Mesenchymal stem cell (in vitro differentiated cells and primary cell): ENCODE results near the gene SLC35C1.

Experiments
- DNase-seq: peaks from one replicate; pipeline ENCODE4 v3.0.0-alpha.2; 2013
- H2AFZ ChIP-seq: one replicate; pipeline ENCODE4 v1.6.1; 2013; ENCODE audit warnings: low read depth, mild to moderate bottlenecking, control low read depth, inconsistent platforms, low read length, moderate library complexity
- H2AK5ac ChIP-seq: 2 replicates; pipeline ENCODE4 v1.6.1; 2013; ENCODE audit warnings: low read length, moderate library complexity, mild to moderate bottlenecking, inconsistent platforms; ENCODE audit not compliant: severe bottlenecking
- H2BK120ac ChIP-seq: one replicate; pipeline ENCODE4 v1.6.1; 2013; ENCODE audit warnings: low read depth, mild to moderate bottlenecking, inconsistent platforms, low read length, moderate library complexity
- H2BK12ac ChIP-seq, 2 experiments: one replicate each; pipeline ENCODE4 v1.6.1; 2013; ENCODE audit warnings: inconsistent platforms in 2 of 2, low read length in 2 of 2, mild to moderate bottlenecking in 2 of 2, moderate library complexity in 2 of 2, control low read depth in 1 of 2
- H2BK15ac ChIP-seq: one replicate; pipeline ENCODE4 v1.6.1; 2013; ENCODE audit warnings: mild to moderate bottlenecking, low read depth, inconsistent platforms; ENCODE audit not compliant: poor library complexity, severe bottlenecking
- H2BK5ac ChIP-seq: 2 replicates; pipeline ENCODE4 v1.6.1; 2013; ENCODE audit warnings: low read depth, mild to moderate bottlenecking, low read length, control low read depth, inconsistent platforms; ENCODE audit not compliant: poor library complexity, severe bottlenecking
- H3K14ac ChIP-seq, 2 experiments: one replicate each; pipeline ENCODE4 v1.6.1; 2013; ENCODE audit warnings: inconsistent platforms in 2 of 2, low read length in 2 of 2, control low read depth in 1 of 2, mild to moderate bottlenecking in 1 of 2, moderate library complexity in 1 of 2
- H3K18ac ChIP-seq, 2 experiments: one replicate each; pipeline ENCODE4 v1.6.1; 2013; ENCODE audit warnings: inconsistent platforms in 2 of 2, low read length in 2 of 2, control low read depth in 1 of 2, low read depth in 1 of 2, mild to moderate bottlenecking in 1 of 2
- H3K23ac ChIP-seq, 2 experiments: one replicate each; pipeline ENCODE4 v1.6.1; 2013; ENCODE audit warnings: inconsistent platforms in 2 of 2, low read length in 2 of 2, mild to moderate bottlenecking in 2 of 2, moderate library complexity in 2 of 2, control low read depth in 1 of 2
- H3K27ac ChIP-seq: 2 replicates; pipeline ENCODE4 v1.5.1; 2013; ENCODE audit warnings: mild to moderate bottlenecking, moderate library complexity, low read length, control low read depth, inconsistent platforms; ENCODE audit not compliant: poor library complexity, severe bottlenecking
- H3K27me3 ChIP-seq, 2 experiments: 2 replicates each; pipeline versions ENCODE4 v1.6.1 to v1.7.0; 2013; ENCODE audit warnings: low read length in 2 of 2, mild to moderate bottlenecking in 2 of 2, moderate library complexity in 2 of 2, control low read depth in 1 of 2, inconsistent platforms in 1 of 2; ENCODE audit not compliant: control insufficient read depth in 1 of 2, insufficient read depth in 1 of 2
- H3K36me3 ChIP-seq, 2 experiments: 2 replicates each; pipeline versions ENCODE4 v1.6.1 to v1.7.0; 2013; ENCODE audit warnings: low read length in 2 of 2, control low read depth in 1 of 2, inconsistent platforms in 1 of 2, low read depth in 1 of 2, mild to moderate bottlenecking in 1 of 2; ENCODE audit not compliant: insufficient read depth in 2 of 2, control insufficient read depth in 1 of 2
- H3K4ac ChIP-seq, 2 experiments: one replicate each; pipeline ENCODE4 v1.6.1; 2013; ENCODE audit warnings: inconsistent platforms in 2 of 2, low read length in 2 of 2, mild to moderate bottlenecking in 2 of 2, moderate library complexity in 2 of 2, control low read depth in 1 of 2, low read depth in 1 of 2
- H3K4me1 ChIP-seq: 2 replicates; pipeline ENCODE4 v1.6.1; 2013; ENCODE audit warnings: low read depth, low read length, control low read depth; ENCODE audit not compliant: control insufficient read depth, insufficient read depth
- H3K4me2 ChIP-seq: 2 replicates; pipeline ENCODE4 v1.6.1; 2013; ENCODE audit warnings: low read length, mild to moderate bottlenecking, inconsistent platforms; ENCODE audit not compliant: poor library complexity, severe bottlenecking
- H3K4me3 ChIP-seq, 2 experiments: 2 replicates each; pipeline versions ENCODE4 v1.5.1 to v1.7.0; 2013; ENCODE audit warnings: low read length in 2 of 2, mild to moderate bottlenecking in 2 of 2, control low read depth in 1 of 2, low read depth in 1 of 2; ENCODE audit not compliant: insufficient read depth in 1 of 2
- H3K79me1 ChIP-seq: replicated peaks from 2 replicates; pipeline ENCODE4 v1.6.1; 2013; ENCODE audit warnings: mild to moderate bottlenecking, control low read depth, low read length, inconsistent platforms; ENCODE audit not compliant: poor library complexity, severe bottlenecking
- H3K9ac ChIP-seq: 2 replicates; pipeline ENCODE4 v1.7.0; 2013; ENCODE audit warnings: mild to moderate bottlenecking, low read length, moderate library complexity
- H3K9me3 ChIP-seq: 2 replicates; pipeline ENCODE4 v1.7.0; 2013; ENCODE audit warnings: mild to moderate bottlenecking, low read length; ENCODE audit not compliant: control insufficient read depth
- H4K8ac ChIP-seq: one replicate; pipeline ENCODE4 v1.6.1; 2013; ENCODE audit warnings: inconsistent platforms, mild to moderate bottlenecking, low read length, moderate library complexity
- H4K91ac ChIP-seq: one replicate; pipeline ENCODE4 v1.6.1; 2013; ENCODE audit warnings: mild to moderate bottlenecking, low read length, inconsistent platforms
- WGBS: methylation state at CpG from one replicate; pipeline ENCODE4 v1.1.7; 2013; ENCODE audit warnings: mixed read lengths; 5-methylcytosine and 5-hydroxymethylcytosine counted together

Gene SLC35C1

DNA sequence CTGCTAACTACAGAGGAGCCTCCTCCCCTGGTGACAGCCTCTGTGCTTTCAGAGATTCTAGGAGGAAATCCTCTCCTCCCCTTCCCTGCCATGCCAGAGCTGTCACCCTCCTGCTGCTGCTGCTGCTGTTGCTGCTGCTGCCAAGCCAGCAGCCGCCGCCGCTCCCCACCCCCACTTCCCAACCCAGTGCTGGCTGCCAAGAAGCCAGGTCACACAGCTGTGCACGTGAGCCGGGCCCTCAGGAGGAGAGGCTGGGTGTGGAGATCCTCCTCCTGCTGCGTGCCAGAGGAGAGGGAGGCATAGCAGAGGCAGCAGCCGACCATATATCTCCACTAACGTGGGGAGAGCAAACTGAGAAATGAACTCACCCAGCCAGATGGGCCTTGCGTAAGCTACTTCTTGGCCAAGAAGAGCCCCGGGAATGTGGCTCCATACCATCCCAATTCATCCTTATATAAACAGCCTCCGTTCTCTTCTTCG, 54.8 kb downstream of the SLC35C1 start:
- no peak overlapping the region for H3K4me2 ChIP-seq
- H3K4me3 ChIP-seq, result peak overlapping the region in 1 of 2 experiments; percentile 47
- peak overlapping the region in 1 of 2 experiments; percentile 19 for H2BK12ac ChIP-seq
- peaks cover 32% of the 10 kb centered on the region for H3K4me1 ChIP-seq
- no peak overlapping the region for H2BK5ac ChIP-seq
- H3K27ac ChIP-seq, result peak overlapping the region; percentile 94
- peaks cover 23% of the 10 kb centered on the region for H3K79me1 ChIP-seq
- no peaks in the 10 kb centered on the region for H3K9me3 ChIP-seq
- H3K27me3 ChIP-seq, result no peaks in the 10 kb centered on the region
- no peak overlapping the region for H4K8ac ChIP-seq
- H2BK15ac ChIP-seq, result no peak overlapping the region
- H4K91ac ChIP-seq, result no peak overlapping the region
- 39% methylated on average over 7 of the region's 12 CpGs for WGBS
- no peak overlapping the region for H3K23ac ChIP-seq
- peak; percentile 98 for DNase-seq
- H2BK120ac ChIP-seq, result no peak overlapping the region
- no peak overlapping the region for H2AFZ ChIP-seq
- H3K4ac ChIP-seq, result no peak overlapping the region
- H3K14ac ChIP-seq, result no peak overlapping the region
- H3K9ac ChIP-seq, result peak overlapping the region; percentile 86
- H3K36me3 ChIP-seq, result peaks cover 39 to 58% of the 10 kb centered on the region in 2 experiments
- H2AK5ac ChIP-seq, result no peak overlapping the region
- peak overlapping the region in 1 of 2 experiments; percentile 80 for H3K18ac ChIP-seq

- Histone ChIP-seq H3K27ac (peak overlapping the region; percentile 94), H2AK5ac (peak overlapping the region; percentile 89), H3K79me1 (peaks cover 18% of the 10 kb centered on the region), H3K9me3 (no peaks in the 10 kb centered on the region), H2BK15ac (no peak overlapping the region), H3K4me1 (peaks cover 32% of the 10 kb centered on the region), H2BK12ac (peak overlapping the region in 1 of 2 experiments; percentile 51), H2AFZ (no peak overlapping the region), H3K18ac (peak overlapping the region in 1 of 2 experiments; percentile 52), H3K4ac (peak overlapping the region in 1 of 2 experiments; percentile 29), H3K4me2 (no peak overlapping the region), H3K36me3 (peaks cover 40 to 65% of the 10 kb centered on the region in 2 experiments), H4K8ac (no peak overlapping the region), H4K91ac (no peak overlapping the region), H3K23ac (no peak overlapping the region), H3K4me3 (peak overlapping the region in 1 of 2 experiments; percentile 47), H3K27me3 (no peaks in the 10 kb centered on the region), H2BK5ac (peak overlapping the region; percentile 26), H3K9ac (peak overlapping the region; percentile 86), H3K14ac (no peak overlapping the region), H2BK120ac (no peak overlapping the region)
- DNase-seq, result no peak
- WGBS, result 96% methylated on average over 5 of the region's 5 CpGs
Observed at GRCh38 chr11:45860348-45860747, 55.4 kb downstream of the SLC35C1 start.

DNA sequence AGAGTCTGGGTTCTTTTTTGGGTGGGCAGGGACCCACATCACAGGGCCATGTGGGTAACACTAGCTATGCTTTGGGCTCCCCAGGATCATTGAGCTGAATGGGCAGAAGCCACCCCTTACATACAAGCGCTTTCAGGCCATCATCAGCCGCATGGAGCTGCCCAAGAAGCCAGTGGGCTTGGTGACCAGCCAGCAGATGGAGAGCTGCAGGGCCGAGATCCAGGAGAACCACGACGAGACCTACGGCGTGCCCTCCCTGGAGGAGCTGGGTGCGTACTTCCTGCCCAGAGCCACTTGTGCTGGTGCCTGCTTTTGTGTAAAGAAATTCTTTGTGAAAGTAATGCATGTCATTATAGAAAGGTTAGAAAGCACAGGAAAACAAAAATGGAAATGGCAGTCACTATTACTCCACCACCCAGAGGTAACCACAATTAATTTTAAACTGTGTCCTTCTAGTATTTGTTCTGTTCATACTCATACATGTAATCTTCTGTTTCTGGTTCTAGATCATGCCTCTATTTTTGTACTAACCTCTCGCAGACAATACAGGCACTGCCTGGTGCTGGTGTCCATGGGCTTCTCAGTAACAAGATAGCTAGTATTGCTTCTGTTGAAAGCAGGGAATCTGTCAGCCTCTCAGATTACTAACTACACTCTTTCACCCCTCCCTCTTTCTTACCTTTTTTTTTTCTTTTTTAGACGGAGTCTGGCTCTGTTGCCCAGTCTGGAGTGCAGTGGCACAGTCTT, 56.0 kb downstream of the SLC35C1 start:
- H3K4me1 ChIP-seq, result peaks cover 31% of the 10 kb centered on the region
- H2BK12ac ChIP-seq, result peak overlapping the region; percentile 18 to 51
- DNase-seq, result no peak
- peak overlapping the region; percentile 94 for H3K27ac ChIP-seq
- peak overlapping the region in 1 of 2 experiments; percentile 8 for H3K4me3 ChIP-seq
- H2AK5ac ChIP-seq, result peak overlapping the region; percentile 89
- H3K18ac ChIP-seq, result peak overlapping the region; percentile 52 to 73
- 98% methylated on average over 10 of the region's 10 CpGs for WGBS
- no peak overlapping the region for H3K23ac ChIP-seq
- H3K36me3 ChIP-seq, result peaks cover 43 to 69% of the 10 kb centered on the region in 2 experiments
- peak overlapping the region; percentile 86 for H3K9ac ChIP-seq
- no peak overlapping the region for H3K4me2 ChIP-seq
- no peak overlapping the region for H2BK120ac ChIP-seq
- no peak overlapping the region for H2BK5ac ChIP-seq
- no peak overlapping the region for H2AFZ ChIP-seq
- no peaks in the 10 kb centered on the region for H3K27me3 ChIP-seq
- H3K14ac ChIP-seq, result no peak overlapping the region
- no peak overlapping the region for H4K8ac ChIP-seq
- peak overlapping the region; percentile 75 for H4K91ac ChIP-seq
- H3K4ac ChIP-seq, result peak overlapping the region in 1 of 2 experiments; percentile 29
- peaks cover 14% of the 10 kb centered on the region for H3K79me1 ChIP-seq
- no peaks in the 10 kb centered on the region for H3K9me3 ChIP-seq
- no peak overlapping the region for H2BK15ac ChIP-seq
